GM23338 (cell line): ENCODE results near the gene PPP1R15B. TPM values are rescaled to one million over a fixed set of nuclear protein-coding genes. Genes with fewer than 3 reads are reported as not detected.

Experiments used
- ATAC-seq: fragments of 200-7000 bp; cut with Tn5 transposase; 3 replicates; pipeline ENCODE4 v1.9.1; 2020
- DNase-seq: peaks from one replicate; pipeline ENCODE4 v3.0.0-alpha.2; 2015; ENCODE audit warnings: low spot score
- H2AFZ ChIP-seq: fragments of 200-600 bp; sonication (generic); 2 replicates; pipeline ENCODE4 v1.8.0; 2016; ENCODE audit warnings: antibody characterized with exemption, mild to moderate bottlenecking, moderate library complexity
- H3F3A ChIP-seq: fragments of 200-600 bp; sonication (generic); replicated peaks from 2 replicates; pipeline ENCODE4 v1.8.0; 2017; ENCODE audit warnings: antibody characterized with exemption, mixed run types, low read depth
- H3K27ac ChIP-seq: fragments of 200-600 bp; sonication (generic); 2 replicates; pipeline ENCODE4 v1.6.1; 2016; ENCODE audit warnings: low read depth
- H3K27me3 ChIP-seq: fragments of 200-600 bp; sonication (generic); 2 replicates; pipeline ENCODE4 v1.8.0; 2016; ENCODE audit warnings: mild to moderate bottlenecking, mixed run types, moderate library complexity; ENCODE audit not compliant: insufficient read depth
- H3K36me3 ChIP-seq: fragments of 200-600 bp; sonication (generic); 2 replicates; pipeline ENCODE4 v1.8.0; 2016; ENCODE audit warnings: mild to moderate bottlenecking; ENCODE audit not compliant: insufficient read depth
- H3K4me1 ChIP-seq: fragments of 200-600 bp; sonication (generic); 2 replicates; pipeline ENCODE4 v1.8.0; 2016; ENCODE audit warnings: mild to moderate bottlenecking, moderate library complexity; ENCODE audit not compliant: insufficient read depth
- H3K4me2 ChIP-seq: fragments of 200-600 bp; sonication (generic); 2 replicates; pipeline ENCODE4 v1.7.1; 2017; ENCODE audit warnings: mixed run types
- H3K4me3 ChIP-seq: fragments of 200-600 bp; sonication (generic); 2 replicates; pipeline ENCODE4 v1.6.1; 2016; ENCODE audit warnings: mixed run types
- H3K79me2 ChIP-seq: fragments of 200-600 bp; sonication (generic); replicated peaks from 2 replicates; pipeline ENCODE4 v1.8.0; 2017; ENCODE audit warnings: mild to moderate bottlenecking; ENCODE audit not compliant: insufficient read depth
- H3K9me2 ChIP-seq: fragments of 200-600 bp; sonication (generic); 2 replicates; pipeline ENCODE4 v1.8.0; 2017; ENCODE audit not compliant: insufficient read depth
- H4K20me1 ChIP-seq: fragments of 200-600 bp; sonication (generic); replicated peaks from 2 replicates; pipeline ENCODE4 v1.8.0; 2017; ENCODE audit warnings: mild to moderate bottlenecking; ENCODE audit not compliant: insufficient read depth
- H3K27ac Mint-ChIP-seq: 2 replicates; pipeline ENCODE4 v1.8.0; 2020; ENCODE audit warnings: inconsistent platforms, mild to moderate bottlenecking, moderate library complexity, mixed read lengths
- H3K27me3 Mint-ChIP-seq: 3 replicates; pipeline ENCODE4 v1.8.0; 2022; ENCODE audit warnings: low read depth, mild to moderate bottlenecking, moderate library complexity, mixed read lengths, inconsistent platforms; ENCODE audit not compliant: insufficient read depth, poor library complexity
- H3K36me3 Mint-ChIP-seq: 3 replicates; pipeline ENCODE4 v1.8.0; 2021; ENCODE audit warnings: low read depth, mild to moderate bottlenecking, inconsistent platforms, moderate library complexity, mixed read lengths
- H3K4me1 Mint-ChIP-seq: 3 replicates; pipeline ENCODE4 v1.8.0; 2020; ENCODE audit warnings: mild to moderate bottlenecking, inconsistent platforms, mixed read lengths
- H3K4me3 Mint-ChIP-seq: 3 replicates; pipeline ENCODE4 v1.8.0; 2021; ENCODE audit warnings: moderate library complexity, mild to moderate bottlenecking, inconsistent platforms, mixed read lengths
- H3K9me3 Mint-ChIP-seq: 3 replicates; pipeline ENCODE4 v1.8.0; 2020; ENCODE audit warnings: moderate library complexity, mild to moderate bottlenecking, inconsistent platforms, mixed read lengths
- ETS1 ChIP-seq: IDR thresholded peaks from 2 replicates; pipeline ENCODE4 v1.6.1; 2016; ENCODE audit warnings: antibody characterized with exemption
- EZH2phosphoT487 ChIP-seq: fragments of 200-600 bp; sonication (generic); IDR thresholded peaks from one replicate; pipeline ENCODE4 v1.8.1; 2018; ENCODE audit warnings: antibody characterized with exemption; ENCODE audit not compliant: unreplicated experiment
- NANOG ChIP-seq: IDR thresholded peaks from 2 replicates; pipeline ENCODE4 v1.6.1; 2016; ENCODE audit warnings: antibody characterized with exemption, borderline replicate concordance
- POLR2AphosphoS5 ChIP-seq: IDR thresholded peaks from 2 replicates; pipeline ENCODE4 v1.6.1; 2016; ENCODE audit warnings: antibody characterized with exemption, low read depth
- STAT1 ChIP-seq: IDR thresholded peaks from one replicate; pipeline ENCODE4 v1.6.1; 2016; ENCODE audit warnings: antibody characterized with exemption; ENCODE audit not compliant: unreplicated experiment
- ZNF114 ChIP-seq: fragments of 250-450 bp; sonication (Bioruptor Pico); IDR thresholded peaks from 2 replicates; pipeline ENCODE4 v1.5.0; 2020; ENCODE audit warnings: mild to moderate bottlenecking, moderate library complexity
- ZNF331 ChIP-seq: fragments of 250-450 bp; sonication (Bioruptor Pico); IDR thresholded peaks from 2 replicates; pipeline ENCODE4 v1.5.0; 2020; ENCODE audit warnings: low read depth, mild to moderate bottlenecking, moderate library complexity
- ZNF462 ChIP-seq: fragments of 250-450 bp; sonication (Bioruptor Pico); IDR thresholded peaks from 2 replicates; pipeline ENCODE4 v1.5.0; 2020; ENCODE audit warnings: mild to moderate bottlenecking, moderate library complexity
- polyA plus RNA-seq: library from polyadenylated mRNA; unstranded; fragments of >200 nt; fragmentation: Nextera tagmentation; extraction: Ambion mirVana; gene quantifications from 2 replicates; pipeline ENCODE4 v1.2.1, GENCODE V29; 2016
- total RNA-seq: library from RNA; depleted of rRNA; stranded (reverse); fragments of >200 nt; shearing (Covaris generic); gene quantifications from 2 replicates; pipeline ENCODE4 v1.2.3, GENCODE V29; 2014

The PPP1R15B gene
- total and polyA plus RNA-seq, 2 experiments from 2014 or later, result 17.3 to 64.3 TPM

- TF ChIP-seq ZNF462 (CRISPR knock-in tag), result no peak
These were observed 41.6 kb upstream of the PPP1R15B start (continued) for GRCh38 chr1:204453141-204453772.

- Histone ChIP-seq H3K9me2 (no peaks in the 10 kb centered on the region), H3K27me3 (no peaks in the 10 kb centered on the region), H3F3A (0 out of 2 replicates have a peak, but pooled peaks cover 9% of the 10 kb centered on the region), H3K27ac (no peak overlapping the region), H3K4me3 (no peak overlapping the region), H3K4me1 (peaks cover 39% of the 10 kb centered on the region), H3K79me2 (no peaks in the 10 kb centered on the region), H3K4me2 (no peak overlapping the region), H2AFZ (no peak overlapping the region), H4K20me1 (no peaks in the 10 kb centered on the region), H3K36me3 (no peaks in the 10 kb centered on the region; the same call in 1 of the 2 replicates)
- ATAC-seq, result no peak
- Mint-ChIP-seq H3K4me3 (no peak overlapping the region), H3K27me3 (peaks cover 22% of the 10 kb centered on the region), H3K27ac (no peak overlapping the region), H3K9me3 (no peaks in the 10 kb centered on the region; the same call in 2 of the 3 replicates), H3K36me3 (peaks cover 25% of the 10 kb centered on the region), H3K4me1 (peaks cover 63% of the 10 kb centered on the region)
- no peak for DNase-seq
- no peak for TF ChIP-seq ETS1
- no peak for TF ChIP-seq NANOG
- no peak for TF ChIP-seq EZH2phosphoT487
- TF ChIP-seq POLR2AphosphoS5, result no peak
- TF ChIP-seq ZNF331 (CRISPR knock-in tag), result no peak
- TF ChIP-seq ZNF114 (CRISPR knock-in tag), result no peak
- TF ChIP-seq STAT1, result no peak
These were observed 39.9 kb upstream of the PPP1R15B start for GRCh38 chr1:204451352-204452124.
